CD4-positive, CD25-positive, alpha-beta regulatory T cell (primary cell): ENCODE measurements around the gene ZNF248. TPM values are rescaled to one million over a fixed set of nuclear protein-coding genes. Genes with fewer than 3 reads are reported as not detected.

Experiments
- ATAC-seq, 2 donors: fragments of 150-1000 bp; cut with Tn5 transposase; one replicate each; pipeline ENCODE4 v1.10.0; 2021; ENCODE audit warnings: low read depth in 2 of 2, moderate number of reproducible peaks in 2 of 2, moderate library complexity in 1 of 2
- DNase-seq, 3 donors: peaks; one replicate each; pipeline versions ENCODE4 v3.0.0 to v3.0.0-alpha.2; 2012 to 2022; ENCODE audit warnings: mixed read lengths in 1 of 3
- H3K27ac ChIP-seq: one replicate; pipeline ENCODE4 v1.7.0; 2013; ENCODE audit warnings: mild to moderate bottlenecking, low read length; ENCODE audit not compliant: insufficient read depth, poor library complexity, severe bottlenecking
- H3K27me3 ChIP-seq: one replicate; pipeline ENCODE4 v1.7.0; 2013; ENCODE audit warnings: low read length; ENCODE audit not compliant: control insufficient read depth, insufficient read depth
- H3K36me3 ChIP-seq: one replicate; pipeline ENCODE4 v1.7.0; 2013; ENCODE audit warnings: mild to moderate bottlenecking, low read length, moderate library complexity; ENCODE audit not compliant: control insufficient read depth, insufficient read depth
- H3K4me1 ChIP-seq: 2 replicates; pipeline ENCODE4 v1.7.0; 2013; ENCODE audit warnings: mild to moderate bottlenecking, low read length; ENCODE audit not compliant: insufficient read depth, control insufficient read depth, poor library complexity, severe bottlenecking
- H3K4me3 ChIP-seq: one replicate; pipeline ENCODE4 v1.7.0; 2013; ENCODE audit warnings: low read depth, mild to moderate bottlenecking, low read length, moderate library complexity
- H3K9me3 ChIP-seq, 2 experiments: 1 replicate in 1 of 2; 2 replicates in 1 of 2; pipeline ENCODE4 v1.7.0; 2013; ENCODE audit warnings: low read length in 2 of 2, mild to moderate bottlenecking in 1 of 2, moderate library complexity in 1 of 2; ENCODE audit not compliant: control insufficient read depth in 2 of 2
- H3K27ac Mint-ChIP-seq, 3 donors: one replicate each; pipeline ENCODE4 v1.8.0; 2020 to 2022; ENCODE audit warnings: mild to moderate bottlenecking in 3 of 3, mixed read lengths in 3 of 3, moderate library complexity in 2 of 3
- H3K27me3 Mint-ChIP-seq: one replicate; pipeline ENCODE4 v1.8.0; 2022; ENCODE audit warnings: mild to moderate bottlenecking, mixed read lengths
- H3K36me3 Mint-ChIP-seq: one replicate; pipeline ENCODE4 v1.8.0; 2020; ENCODE audit warnings: mixed read lengths
- H3K4me1 Mint-ChIP-seq, 4 donors: one replicate each; pipeline ENCODE4 v1.8.0; 2020 to 2022; ENCODE audit warnings: mixed read lengths in 4 of 4, mild to moderate bottlenecking in 1 of 4
- H3K4me3 Mint-ChIP-seq, 4 donors: one replicate each; pipeline ENCODE4 v1.8.0; 2020 to 2022; ENCODE audit warnings: mild to moderate bottlenecking in 4 of 4, mixed read lengths in 4 of 4, moderate library complexity in 3 of 4
- H3K9me3 Mint-ChIP-seq, 7 donors: one replicate each; pipeline ENCODE4 v1.8.0; 2020 to 2022; ENCODE audit warnings: mixed read lengths in 7 of 7, mild to moderate bottlenecking in 3 of 7, moderate library complexity in 2 of 7
- polyA plus RNA-seq, 4 donors: library from polyadenylated mRNA; unstranded; fragments of 300-500 nt; fragmentation: Illumina TruSeq; gene quantifications; one replicate each; pipeline ENCODE4 v1.2.3, GENCODE V29; 2021
- total RNA-seq: library from RNA; stranded (reverse); gene quantifications from one replicate; pipeline ENCODE4 v1.2.3, GENCODE V29; 2022

ZNF248 gene
- total and polyA plus RNA-seq, 5 donors from 2014 or later: 3.1 to 5.7 (median 4.9) TPM

- Mint-ChIP-seq H3K36me3 (peaks cover 7% of the 10 kb centered on the region), H3K4me3 (no peak overlapping the region), H3K27me3 (no peaks in the 10 kb centered on the region), H3K27ac (no peak overlapping the region), H3K4me1 (no peaks in the 10 kb centered on the region), H3K9me3 (peaks cover 0 to 57% (median 20%) of the 10 kb centered on the region in 7 donors)
- peaks cover 15 to 33% of the 10 kb centered on the region in 2 experiments for H3K9me3 ChIP-seq
- H3K36me3 ChIP-seq: no peaks in the 10 kb centered on the region
- no peaks in the 10 kb centered on the region for H3K27me3 ChIP-seq
- DNase-seq (no peak), ATAC-seq (no peak)
- H3K4me1 ChIP-seq: no peaks in the 10 kb centered on the region
- no peak overlapping the region for H3K27ac ChIP-seq
- no peak overlapping the region for H3K4me3 ChIP-seq
Measured at GRCh38 chr10:37762287-37762686, 95.1 kb downstream of the ZNF248 start.

- Histone ChIP-seq H3K27ac (no peak overlapping the region), H3K36me3 (no peaks in the 10 kb centered on the region), H3K4me1 (no peaks in the 10 kb centered on the region), H3K27me3 (no peaks in the 10 kb centered on the region), H3K9me3 (peaks cover 15 to 33% of the 10 kb centered on the region in 2 experiments), H3K4me3 (no peak overlapping the region)
- Mint-ChIP-seq H3K9me3 (peaks cover 0 to 62% (median 24%) of the 10 kb centered on the region in 7 donors), H3K36me3 (peaks cover 7% of the 10 kb centered on the region), H3K4me1 (no peaks in the 10 kb centered on the region), H3K4me3 (no peak overlapping the region), H3K27me3 (no peaks in the 10 kb centered on the region), H3K27ac (no peak overlapping the region)
- DNase-seq (no peak), ATAC-seq (no peak)
Measured at GRCh38 chr10:37760817-37761216, 96.6 kb downstream of the ZNF248 start.

GRCh38 chr10:37758074-37758473 is 99.3 kb downstream of the ZNF248 start:
- Histone ChIP-seq H3K36me3 (no peaks in the 10 kb centered on the region), H3K4me1 (no peaks in the 10 kb centered on the region), H3K4me3 (no peak overlapping the region), H3K27me3 (no peaks in the 10 kb centered on the region), H3K27ac (no peak overlapping the region), H3K9me3 (peaks cover 7 to 15% of the 10 kb centered on the region in 2 experiments)
- DNase-seq: no peak
- ATAC-seq: no peak
- no peak overlapping the region for H3K4me3 Mint-ChIP-seq
- H3K36me3 Mint-ChIP-seq: peaks cover 7% of the 10 kb centered on the region
- no peak overlapping the region for H3K27ac Mint-ChIP-seq
- H3K4me1 Mint-ChIP-seq: no peaks in the 10 kb centered on the region
- H3K9me3 Mint-ChIP-seq: peaks cover 1 to 49% (median 16%) of the 10 kb centered on the region in 7 donors
- H3K27me3 Mint-ChIP-seq: no peaks in the 10 kb centered on the region

- H3K9me3 Mint-ChIP-seq: peaks cover 1 to 33% (median 14%) of the 10 kb centered on the region in 7 donors
- H3K27ac Mint-ChIP-seq: no peak overlapping the region
- Histone ChIP-seq H3K36me3 (no peaks in the 10 kb centered on the region), H3K4me3 (no peak overlapping the region), H3K9me3 (peaks cover 0 to 1% of the 10 kb centered on the region in 2 experiments), H3K27me3 (no peaks in the 10 kb centered on the region), H3K4me1 (no peaks in the 10 kb centered on the region), H3K27ac (no peak overlapping the region)
- no peaks in the 10 kb centered on the region for H3K4me1 Mint-ChIP-seq
- peak in 1 of 3 donors; percentile 7 for DNase-seq
- no peak overlapping the region for H3K4me3 Mint-ChIP-seq
- ATAC-seq: no peak
- H3K36me3 Mint-ChIP-seq: peaks cover 3% of the 10 kb centered on the region
- H3K27me3 Mint-ChIP-seq: no peaks in the 10 kb centered on the region
Measured at GRCh38 chr10:37754538-37755323, 102.7 kb downstream of the ZNF248 start.

GRCh38 chr10:37752334-37752875 is 105.0 kb downstream of the ZNF248 start:
- Mint-ChIP-seq H3K27me3 (no peaks in the 10 kb centered on the region), H3K27ac (no peak overlapping the region), H3K9me3 (peaks cover 1 to 27% (median 8%) of the 10 kb centered on the region in 7 donors), H3K4me3 (no peak overlapping the region), H3K4me1 (no peaks in the 10 kb centered on the region), H3K36me3 (peaks cover 4% of the 10 kb centered on the region)
- H3K4me1 ChIP-seq: no peaks in the 10 kb centered on the region
- H3K27ac ChIP-seq: no peak overlapping the region
- no peak for DNase-seq
- H3K36me3 ChIP-seq: no peaks in the 10 kb centered on the region
- no peaks in the 10 kb centered on the region for H3K27me3 ChIP-seq
- no peaks in the 10 kb centered on the region for H3K9me3 ChIP-seq
- H3K4me3 ChIP-seq: no peak overlapping the region
- no peak for ATAC-seq

- H3K27ac Mint-ChIP-seq: no peak overlapping the region
- no peaks in the 10 kb centered on the region for H3K36me3 ChIP-seq
- no peaks in the 10 kb centered on the region for H3K4me1 Mint-ChIP-seq
Measured at GRCh38 chr10:37748170-37748569, 109.2 kb downstream of the ZNF248 start.

GRCh38 chr10:37747081-37747480 is 110.3 kb downstream of the ZNF248 start:
- no peak overlapping the region for H3K27ac ChIP-seq
- no peaks in the 10 kb centered on the region for H3K27me3 Mint-ChIP-seq
- DNase-seq: no peak
- peak overlapping the region in 1 of 3 donors; percentile 86 for H3K27ac Mint-ChIP-seq
- H3K9me3 ChIP-seq: no peaks in the 10 kb centered on the region
- no peaks in the 10 kb centered on the region for H3K27me3 ChIP-seq
- peaks cover 4% of the 10 kb centered on the region for H3K36me3 Mint-ChIP-seq
- peaks cover 0 to 12% (median 6%) of the 10 kb centered on the region in 7 donors for H3K9me3 Mint-ChIP-seq
- H3K4me3 ChIP-seq: no peak overlapping the region
- no peak overlapping the region for H3K4me3 Mint-ChIP-seq
- no peaks in the 10 kb centered on the region for H3K4me1 ChIP-seq
- H3K4me1 Mint-ChIP-seq: no peaks in the 10 kb centered on the region
- no peaks in the 10 kb centered on the region for H3K36me3 ChIP-seq
- ATAC-seq: no peak

More at GRCh38 chr10:37748170-37748569, 109.2 kb downstream of the ZNF248 start:
- DNase-seq (no peak), ATAC-seq (no peak)
- no peaks in the 10 kb centered on the region for H3K27me3 Mint-ChIP-seq
- no peaks in the 10 kb centered on the region for H3K27me3 ChIP-seq
- H3K9me3 Mint-ChIP-seq: peaks cover 0 to 17% (median 4%) of the 10 kb centered on the region in 7 donors
- no peak overlapping the region for H3K4me3 ChIP-seq
- peaks cover 4% of the 10 kb centered on the region for H3K36me3 Mint-ChIP-seq
- no peak overlapping the region for H3K27ac ChIP-seq
- no peak overlapping the region for H3K4me3 Mint-ChIP-seq
- no peaks in the 10 kb centered on the region for H3K4me1 ChIP-seq
- no peaks in the 10 kb centered on the region for H3K9me3 ChIP-seq
